HEK293 (cell line): ENCODE measurements around the gene HOXC5.

Experiments
- CTCF ChIA-PET: fragments of 350-600 bp; formaldehyde crosslinking; extraction: SDS; loops from one replicate; lab custom pipeline; 2021; ENCODE audit warnings: antibody characterized with exemption; lab: Yijun Ruan, JAX
- POLR2A ChIA-PET: fragments of 300-600 bp; formaldehyde crosslinking; extraction: SDS; loops from one replicate; lab custom pipeline; 2020; ENCODE audit warnings: antibody characterized with exemption, inconsistent platforms; lab: Yijun Ruan, JAX
- H3K27ac ChIP-seq: fragments of 200-500 bp; sonication (Bioruptor generic); 2 replicates; pipeline ENCODE4 v1.5.1; 2014; ENCODE audit warnings: low read depth, low read length, control low read depth, inconsistent platforms; ENCODE audit errors: extremely low read depth
- H3K36me3 ChIP-seq, 2 experiments: fragments of 200-500 bp in 1 of 2; sonication (Bioruptor generic) in 1 of 2; 1 replicate in 1 of 2; 2 replicates in 1 of 2; pipeline ENCODE4 v1.5.1; 2014 to 2017; ENCODE audit warnings: inconsistent platforms in 2 of 2, low read length in 2 of 2; ENCODE audit not compliant: control insufficient read depth in 2 of 2, insufficient read depth in 1 of 2
- H3K4me1 ChIP-seq: fragments of 200-500 bp; sonication (Bioruptor generic); 2 replicates; pipeline ENCODE4 v1.5.1; 2014; ENCODE audit warnings: mild to moderate bottlenecking, low read length, inconsistent platforms; ENCODE audit not compliant: control insufficient read depth, insufficient read depth
- H3K4me3 ChIP-seq: 2 replicates; pipeline ENCODE4 v1.5.1; 2011; ENCODE audit warnings: low read depth, mild to moderate bottlenecking, control low read depth, low read length, moderate library complexity
- H3K9me3 ChIP-seq: fragments of 200-500 bp; sonication (Bioruptor generic); 2 replicates; pipeline ENCODE4 v1.5.1; 2014; ENCODE audit warnings: low read depth, low read length, inconsistent platforms; ENCODE audit not compliant: control insufficient read depth, insufficient read depth
- EGR2 ChIP-seq: fragments of 450-650 bp; formaldehyde crosslinking; IDR thresholded peaks from 2 replicates; pipeline ENCODE4 v1.5.1; 2016; ENCODE audit warnings: low read depth, missing biosample characterization, missing genetic modification characterization
- GLIS1 ChIP-seq: fragments of 450-650 bp; formaldehyde crosslinking; IDR thresholded peaks from 2 replicates; pipeline ENCODE4 v1.5.1; 2016; ENCODE audit warnings: missing biosample characterization, missing genetic modification characterization
- PRDM10 ChIP-seq: fragments of 450-650 bp; formaldehyde crosslinking; IDR thresholded peaks from 2 replicates; pipeline ENCODE4 v1.5.1; 2016; ENCODE audit warnings: missing biosample characterization, missing genetic modification characterization
- REST ChIP-seq: fragments of 450-650 bp; formaldehyde crosslinking; IDR thresholded peaks from 2 replicates; pipeline ENCODE4 v1.5.1; 2016; ENCODE audit warnings: missing biosample characterization, missing genetic modification characterization
- TSHZ1 ChIP-seq: fragments of 450-650 bp; formaldehyde crosslinking; IDR thresholded peaks from 2 replicates; pipeline ENCODE4 v1.5.1; 2016; ENCODE audit warnings: missing biosample characterization, missing genetic modification characterization, borderline replicate concordance
- ZBTB7A ChIP-seq: fragments of 450-650 bp; formaldehyde crosslinking; IDR thresholded peaks from 2 replicates; pipeline ENCODE4 v1.5.1; 2016; ENCODE audit warnings: low read depth, missing biosample characterization, missing genetic modification characterization
- ZNF155 ChIP-seq: fragments of 450-650 bp; formaldehyde crosslinking; IDR thresholded peaks from 2 replicates; pipeline ENCODE4 v1.5.1; 2016; ENCODE audit warnings: missing biosample characterization, missing genetic modification characterization
- ZNF2 ChIP-seq: fragments of 450-650 bp; formaldehyde crosslinking; IDR thresholded peaks from 2 replicates; pipeline ENCODE4 v1.5.1; 2016; ENCODE audit warnings: missing biosample characterization, missing genetic modification characterization
- ZNF223 ChIP-seq: fragments of 450-650 bp; formaldehyde crosslinking; IDR thresholded peaks from 2 replicates; pipeline ENCODE4 v1.5.1; 2016; ENCODE audit warnings: missing biosample characterization, missing genetic modification characterization
- ZNF501 ChIP-seq: fragments of 450-650 bp; formaldehyde crosslinking; IDR thresholded peaks from 2 replicates; pipeline ENCODE4 v1.5.1; 2016; ENCODE audit warnings: missing biosample characterization, missing genetic modification characterization
- ZNF514 ChIP-seq: fragments of 450-650 bp; formaldehyde crosslinking; IDR thresholded peaks from 2 replicates; pipeline ENCODE4 v1.5.1; 2016; ENCODE audit warnings: missing biosample characterization, missing genetic modification characterization
- ZNF561 ChIP-seq: fragments of 450-650 bp; IDR thresholded peaks from 2 replicates; pipeline ENCODE4 v1.5.1; 2018; ENCODE audit warnings: missing biosample characterization, missing genetic modification characterization, borderline replicate concordance
- ZNF571 ChIP-seq: fragments of 450-650 bp; formaldehyde crosslinking; IDR thresholded peaks from 2 replicates; pipeline ENCODE4 v1.5.0; 2017; ENCODE audit warnings: missing biosample characterization, missing genetic modification characterization
- ZNF596 ChIP-seq: fragments of 450-650 bp; IDR thresholded peaks from 2 replicates; pipeline ENCODE4 v1.5.0; 2018; ENCODE audit warnings: missing biosample characterization, mild to moderate bottlenecking, missing genetic modification characterization, moderate library complexity
- ZNF600 ChIP-seq: fragments of 450-650 bp; formaldehyde crosslinking; IDR thresholded peaks from 2 replicates; pipeline ENCODE4 v1.5.1; 2016; ENCODE audit warnings: missing biosample characterization, missing genetic modification characterization

HOXC5 gene

GRCh38 chr12:54024127-54024526, 8.7 kb upstream of the HOXC5 start (continued):
- TF ChIP-seq REST (tag by site-specific recombination), result no peak
- TF ChIP-seq ZNF600 (tag by site-specific recombination), result peak; percentile 56; the same call in 1 of the 2 replicates
- 0 out of 2 replicates have a peak, but pooled peaks have one; percentile 29 for TF ChIP-seq ZNF2 (tag by site-specific recombination)
- no peak for TF ChIP-seq ZNF571 (tag by site-specific recombination)
- no peak for TF ChIP-seq ZNF501 (tag by site-specific recombination)
- no peak for TF ChIP-seq ZBTB7A (tag by site-specific recombination)
- TF ChIP-seq ZNF561 (tag by site-specific recombination), result no peak
- no peak for TF ChIP-seq ZNF155 (tag by site-specific recombination)

- no peaks in the 10 kb centered on the region for H3K9me3 ChIP-seq
- H3K4me1 ChIP-seq, result peaks cover 76% of the 10 kb centered on the region
- TF ChIP-seq ZNF223 (peak; percentile 68; the same call in 1 of the 2 replicates), EGR2 (tag by site-specific recombination) (0 out of 2 replicates have a peak, but pooled peaks have one; percentile 16), TSHZ1 (tag by site-specific recombination) (no peak)
- no peak overlapping the region for H3K4me3 ChIP-seq
- POLR2A ChIA-PET, result interaction anchor here (1.1 to 4.5 kb wide), 2 partner anchors 8 to 110 kb away, joined by 3 to 26 read pairs; no protein-coding TSS in a partner anchor
- no peak overlapping the region for H3K27ac ChIP-seq
- CTCF ChIA-PET, result interaction anchor here (0.6 to 2.4 kb wide), 12 partner anchors 16 to 196 kb away, joined by 3 to 10 read pairs (median 4); partner anchors contain the start of genes HOXC10 and HOXC8
- H3K36me3 ChIP-seq, result peaks cover under 1 to 4% of the 10 kb centered on the region in 2 experiments; a peak in 2 of 3 replicates
Measured at GRCh38 chr12:54024581-54025305, 8.1 kb upstream of the HOXC5 start.

GRCh38 chr12:54025499-54026405, 7.1 kb upstream of the HOXC5 start:
- POLR2A ChIA-PET, result interaction anchor here (1.1 to 4.5 kb wide), 2 partner anchors 9 to 109 kb away, joined by 3 to 26 read pairs; no protein-coding TSS in a partner anchor
- peaks cover 4 to 7% of the 10 kb centered on the region in 2 experiments; a peak in 2 of 3 replicates for H3K36me3 ChIP-seq
- H3K4me1 ChIP-seq, result peaks cover 67% of the 10 kb centered on the region
- H3K9me3 ChIP-seq, result no peaks in the 10 kb centered on the region
- H3K27ac ChIP-seq, result peak overlapping the region; percentile 28; the same call in 1 of the 2 replicates
- H3K4me3 ChIP-seq, result no peak overlapping the region
- CTCF ChIA-PET, result interaction anchor here (0.6 to 4.5 kb wide), 8 partner anchors 17 to 190 kb away, joined by 3 to 21 read pairs (median 8); partner anchors contain the start of gene HOXC8
- peak; percentile 33; the same call in 1 of the 2 replicates for TF ChIP-seq PRDM10
- TF ChIP-seq ZNF514, result no peak
- TF ChIP-seq ZNF596 (tag by site-specific recombination), result peak; percentile 71
- peak; percentile 98 for TF ChIP-seq GLIS1 (tag by site-specific recombination)
